ENCODE measurements around the gene MFF.
"Not testable (repeated sequence)": the region's sequence is repeated elsewhere in the genome, so short reads cannot be mapped to it uniquely, and the experiment has no call there.

Gene MFF

GRCh38 chr2:227351639-227352038 is 26.6 kb downstream of the MFF start:
- peak overlapping the region; percentile 23 for H3K27ac Mint-ChIP-seq
- no peaks in the 10 kb centered on the region for H3K9me3 Mint-ChIP-seq
- H3K36me3 Mint-ChIP-seq: peaks cover 44% of the 10 kb centered on the region
- no peaks in the 10 kb centered on the region for H3K4me1 Mint-ChIP-seq
- ATAC-seq: peak; percentile 42
- no peak for DNase-seq (ENCODE audit: low spot score in 2 of 2)
- no peak overlapping the region for H3K4me3 Mint-ChIP-seq

DNA sequence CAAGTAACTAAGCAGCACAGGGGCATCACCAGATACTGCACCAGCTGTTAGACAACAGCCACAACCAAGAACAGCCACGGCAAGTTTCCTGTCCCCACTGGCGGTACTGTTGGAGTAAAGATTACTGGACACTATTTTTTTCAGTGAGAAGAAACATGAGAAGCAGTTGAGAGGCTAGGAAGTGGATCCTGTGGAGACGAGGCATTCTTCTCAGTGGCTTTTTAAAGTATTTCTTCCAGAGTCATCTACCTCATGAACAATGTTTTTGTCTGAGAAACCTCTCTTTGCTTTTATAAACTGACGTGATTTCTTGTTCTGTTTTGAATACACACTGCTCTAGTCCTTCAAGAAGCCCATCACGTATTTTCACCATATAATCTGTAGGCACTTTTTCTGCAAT is 35.3 kb downstream of the MFF start:
- peaks cover 56% of the 10 kb centered on the region for H3K36me3 Mint-ChIP-seq
- DNase-seq (ENCODE audit: low spot score in 2 of 2): no peak

GRCh38 chr2:227363756-227364155 is 38.7 kb downstream of the MFF start:
- no peaks in the 10 kb centered on the region for H3K9me3 Mint-ChIP-seq
- no peaks in the 10 kb centered on the region for H3K4me1 Mint-ChIP-seq
- ATAC-seq (no peak), DNase-seq (ENCODE audit: low spot score in 2 of 2) (no peak)
- no peak overlapping the region for H3K4me3 Mint-ChIP-seq
- peaks cover 22% of the 10 kb centered on the region for H3K36me3 Mint-ChIP-seq
- no peak overlapping the region for H3K27ac Mint-ChIP-seq

More for the DNA sequence above, 35.3 kb downstream of the MFF start:
- Mint-ChIP-seq H3K4me3 (no peak overlapping the region), H3K27ac (no peak overlapping the region), H3K9me3 (no peaks in the 10 kb centered on the region), H3K4me1 (no peaks in the 10 kb centered on the region)
- no peak for ATAC-seq

GRCh38 chr2:227364585-227365263 is 39.7 kb downstream of the MFF start:
- not testable (repeated sequence) for H3K4me1 Mint-ChIP-seq; H3K27ac Mint-ChIP-seq; H3K9me3 Mint-ChIP-seq; ATAC-seq; DNase-seq (ENCODE audit: low spot score in 2 of 2); H3K4me3 Mint-ChIP-seq
- H3K36me3 Mint-ChIP-seq: peaks cover 12% of the 10 kb centered on the region

DNA sequence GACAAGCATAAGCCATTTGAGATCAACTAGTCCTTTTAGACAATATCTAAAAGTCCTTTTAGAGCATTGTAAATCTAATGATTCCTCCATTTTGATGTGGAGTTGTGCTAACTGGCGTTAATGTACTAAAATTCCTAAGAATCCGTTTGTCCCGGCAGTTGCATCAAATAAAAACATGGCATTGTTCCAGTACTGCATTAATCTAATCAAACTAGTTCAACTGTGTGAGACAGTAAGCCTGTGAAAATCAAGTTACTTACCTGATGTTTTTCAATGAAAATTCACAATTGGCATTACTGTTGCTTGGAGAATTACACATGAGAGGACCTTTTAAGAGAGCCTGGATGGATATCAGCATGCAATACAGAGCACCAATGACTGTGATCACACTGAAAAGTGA is 40.8 kb downstream of the MFF start:
- Mint-ChIP-seq H3K4me1 (no peaks in the 10 kb centered on the region), H3K36me3 (peaks cover under 1% of the 10 kb centered on the region), H3K9me3 (no peaks in the 10 kb centered on the region), H3K27ac (no peak overlapping the region), H3K4me3 (no peak overlapping the region)
- no peak for DNase-seq (ENCODE audit: low spot score in 2 of 2)
- no peak for ATAC-seq

DNA sequence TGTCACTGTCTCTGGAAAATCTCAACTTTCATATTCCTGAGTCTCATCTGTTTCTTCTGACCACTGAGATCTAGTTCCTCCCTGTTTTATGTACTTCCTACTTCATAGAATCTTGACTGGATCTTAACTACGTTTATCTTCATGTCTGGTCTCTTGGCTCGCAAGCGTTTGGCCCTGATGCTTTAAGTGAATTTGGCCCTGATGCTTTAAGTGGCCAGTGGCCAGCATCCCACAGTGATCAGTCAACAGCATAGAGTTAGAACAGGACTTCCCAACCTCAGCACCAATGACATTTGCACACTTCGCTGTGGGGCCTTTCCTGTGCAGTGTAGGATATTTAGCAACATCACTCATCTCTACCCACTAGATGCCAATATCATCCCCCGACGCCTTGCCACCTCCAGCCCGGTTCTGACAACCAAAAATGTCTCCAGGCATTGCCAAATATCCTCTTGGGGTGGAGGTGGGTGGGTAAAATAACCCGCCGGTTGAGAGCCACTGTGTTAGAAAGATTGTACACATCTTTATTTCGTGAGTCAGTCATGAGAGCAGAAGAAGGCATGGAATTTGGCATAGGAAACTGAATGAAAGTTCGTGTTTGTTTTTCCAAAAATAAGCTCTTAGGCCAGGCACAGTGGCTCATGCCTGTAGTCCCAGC is 41.8 kb downstream of the MFF start:
- DNase-seq (ENCODE audit: low spot score in 2 of 2) (no peak), ATAC-seq (no peak)
- H3K36me3 Mint-ChIP-seq: no peaks in the 10 kb centered on the region
- H3K4me1 Mint-ChIP-seq: no peaks in the 10 kb centered on the region
- H3K9me3 Mint-ChIP-seq: no peaks in the 10 kb centered on the region
- H3K4me3 Mint-ChIP-seq: no peak overlapping the region
- H3K27ac Mint-ChIP-seq: no peak overlapping the region

DNA sequence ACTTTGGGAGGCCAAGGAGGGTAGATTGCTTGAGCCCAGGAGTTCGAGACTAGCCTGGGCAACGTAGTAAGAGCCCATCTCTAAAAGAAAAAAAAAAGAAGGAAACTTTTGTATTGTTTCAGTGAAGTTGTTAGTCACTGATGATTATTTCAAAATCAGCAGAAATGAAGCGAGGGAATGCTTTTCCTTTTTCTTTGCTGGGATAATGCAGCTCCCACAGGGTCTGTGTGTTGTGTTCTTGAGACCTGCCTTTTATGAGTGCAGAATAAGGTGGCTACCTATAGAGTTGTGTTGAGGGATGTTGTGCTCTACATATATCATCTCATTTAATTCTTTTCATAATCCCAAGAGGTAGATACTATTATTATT is 42.4 kb downstream of the MFF start:
- ATAC-seq (no peak), DNase-seq (ENCODE audit: low spot score in 2 of 2) (no peak)
- Mint-ChIP-seq H3K4me1 (no peaks in the 10 kb centered on the region), H3K9me3 (no peaks in the 10 kb centered on the region), H3K36me3 (no peaks in the 10 kb centered on the region), H3K4me3 (no peak overlapping the region), H3K27ac (no peak overlapping the region)

DNA sequence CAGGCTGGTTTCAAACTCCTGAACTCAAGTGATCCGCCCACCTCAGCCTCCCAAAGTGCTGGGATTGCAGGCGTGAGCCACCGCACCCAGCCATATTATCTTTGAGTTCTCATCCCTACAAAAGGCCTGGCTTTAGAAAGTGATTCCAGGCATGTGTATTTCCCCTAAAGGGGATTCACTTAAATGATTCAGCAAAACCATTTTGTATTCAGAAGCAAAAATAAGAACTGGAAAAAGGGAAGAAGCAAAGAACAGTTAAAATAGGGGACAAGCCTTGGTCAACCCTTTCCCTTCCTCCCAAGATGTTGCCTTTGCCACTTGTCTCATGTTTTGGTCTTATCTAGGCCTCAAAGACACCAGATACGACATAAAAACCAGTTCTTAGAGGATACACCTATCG is 43.5 kb downstream of the MFF start:
- ATAC-seq (no peak), DNase-seq (ENCODE audit: low spot score in 2 of 2) (no peak)
- Mint-ChIP-seq H3K27ac (no peak overlapping the region), H3K36me3 (no peaks in the 10 kb centered on the region), H3K4me1 (no peaks in the 10 kb centered on the region), H3K4me3 (no peak overlapping the region), H3K9me3 (no peaks in the 10 kb centered on the region)

DNA sequence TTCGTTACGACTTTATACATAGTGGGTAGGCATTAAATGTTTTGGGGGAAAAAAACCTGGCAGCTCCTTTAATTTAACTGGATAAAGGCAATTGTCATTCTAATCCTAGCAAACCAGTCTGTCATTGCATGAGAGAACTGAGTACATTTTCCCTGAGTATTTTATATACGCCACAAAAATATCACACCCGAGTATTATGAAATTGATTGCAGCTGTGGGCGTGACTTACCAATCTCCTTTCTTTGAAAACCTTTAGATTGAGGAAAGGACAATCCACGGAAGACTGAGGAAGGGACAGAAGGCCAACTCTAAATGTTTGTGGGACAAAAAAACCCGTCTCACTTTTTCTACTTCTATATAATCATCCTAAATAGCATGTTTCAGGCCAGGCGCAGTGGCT is 45.0 kb downstream of the MFF start:
- Mint-ChIP-seq H3K4me1 (no peaks in the 10 kb centered on the region), H3K9me3 (no peaks in the 10 kb centered on the region), H3K27ac (no peak overlapping the region), H3K4me3 (no peak overlapping the region), H3K36me3 (no peaks in the 10 kb centered on the region)
- no peak for ATAC-seq
- no peak for DNase-seq (ENCODE audit: low spot score in 2 of 2)

GRCh38 chr2:227370791-227371312 is 45.8 kb downstream of the MFF start:
- Mint-ChIP-seq H3K4me1 (no peaks in the 10 kb centered on the region), H3K27ac (no peak overlapping the region), H3K36me3 (no peaks in the 10 kb centered on the region), H3K9me3 (no peaks in the 10 kb centered on the region), H3K4me3 (no peak overlapping the region)
- DNase-seq (ENCODE audit: low spot score in 2 of 2): no peak
- ATAC-seq: peak; percentile 38

DNA sequence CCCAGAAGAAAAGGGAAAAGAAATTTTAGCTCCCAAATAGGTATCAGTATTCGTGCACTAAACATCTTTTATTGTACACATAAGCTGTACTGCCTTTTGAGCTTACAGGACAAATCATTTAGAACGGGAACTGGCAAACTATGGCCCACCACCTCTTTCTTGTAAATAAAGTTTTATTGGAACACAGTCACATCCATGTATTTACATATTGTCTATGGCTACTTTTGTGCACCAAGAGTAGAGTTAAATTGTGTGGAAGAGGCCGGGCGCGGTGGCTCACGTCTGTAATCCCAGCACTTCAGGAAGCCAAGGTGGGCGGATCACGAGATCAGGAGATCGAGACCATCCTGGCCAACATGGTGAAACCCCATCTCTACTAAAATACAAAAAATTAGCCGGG is 48.3 kb downstream of the MFF start:
- H3K9me3 Mint-ChIP-seq: no peaks in the 10 kb centered on the region
- H3K36me3 Mint-ChIP-seq: no peaks in the 10 kb centered on the region
- no peak overlapping the region for H3K4me3 Mint-ChIP-seq
- DNase-seq (ENCODE audit: low spot score in 2 of 2) (no peak), ATAC-seq (no peak)
- H3K27ac Mint-ChIP-seq: no peak overlapping the region
- H3K4me1 Mint-ChIP-seq: no peaks in the 10 kb centered on the region

- no peaks in the 10 kb centered on the region for H3K9me3 Mint-ChIP-seq
- no peak overlapping the region for H3K27ac Mint-ChIP-seq
- no peak overlapping the region for H3K4me3 Mint-ChIP-seq
- peak; percentile 95 for ATAC-seq
- no peak for DNase-seq (ENCODE audit: low spot score in 2 of 2)
- no peaks in the 10 kb centered on the region for H3K36me3 Mint-ChIP-seq
- H3K4me1 Mint-ChIP-seq: no peaks in the 10 kb centered on the region
These were observed 49.1 kb downstream of the MFF start for GRCh38 chr2:227374158-227374557.

- H3K9me3 Mint-ChIP-seq: no peaks in the 10 kb centered on the region
- DNase-seq (ENCODE audit: low spot score in 2 of 2) (no peak), ATAC-seq (no peak)
- no peaks in the 10 kb centered on the region for H3K4me1 Mint-ChIP-seq
- H3K27ac Mint-ChIP-seq: no peak overlapping the region
- H3K4me3 Mint-ChIP-seq: no peak overlapping the region
- H3K36me3 Mint-ChIP-seq: no peaks in the 10 kb centered on the region
These were observed 51.8 kb downstream of the MFF start for GRCh38 chr2:227376656-227377396.

GRCh38 chr2:227377467-227378351 is 52.7 kb downstream of the MFF start:
- Mint-ChIP-seq H3K9me3 (no peaks in the 10 kb centered on the region), H3K27ac (no peak overlapping the region), H3K4me1 (no peaks in the 10 kb centered on the region), H3K4me3 (no peak overlapping the region), H3K36me3 (no peaks in the 10 kb centered on the region)
- DNase-seq (ENCODE audit: low spot score in 2 of 2): no peak
- no peak for ATAC-seq

DNA sequence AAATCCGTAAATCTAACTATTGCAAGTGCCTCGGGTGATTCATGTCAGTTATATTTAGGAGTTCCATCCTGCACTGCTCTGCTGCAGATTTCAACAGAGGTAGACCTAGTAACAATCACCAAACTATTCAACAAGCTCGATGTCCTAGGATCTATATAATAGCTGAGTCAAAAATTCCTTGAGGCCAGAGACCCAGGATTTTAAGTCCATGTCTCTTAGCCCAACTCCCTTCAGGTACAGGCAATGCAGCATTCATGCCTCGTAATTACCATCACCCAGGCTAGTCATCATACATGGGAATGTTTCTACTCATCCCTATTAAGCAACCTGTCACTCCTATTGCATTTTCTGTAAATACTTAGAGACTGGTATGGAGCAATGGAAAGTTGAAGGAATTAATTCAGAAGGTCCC is 53.3 kb downstream of the MFF start:
- DNase-seq (ENCODE audit: low spot score in 2 of 2): no peak
- no peak overlapping the region for H3K27ac Mint-ChIP-seq
- no peaks in the 10 kb centered on the region for H3K36me3 Mint-ChIP-seq

More for the DNA sequence above, 53.3 kb downstream of the MFF start:
- Mint-ChIP-seq H3K4me1 (no peaks in the 10 kb centered on the region), H3K4me3 (no peak overlapping the region), H3K9me3 (no peaks in the 10 kb centered on the region)
- no peak for ATAC-seq

Measured in stimulated activated effector memory CD8-positive, alpha-beta T cell treated with anti-CD3 and anti-CD28 coated beads, Interleukin-12 subunit alpha, Interleukin-12 subunit beta, amount 100 ng/mL, for 72 hours (primary cell).